Psoas muscle (tissue), 8 donors: ENCODE data around the gene HES3. TPM values are rescaled to one million over a fixed set of nuclear protein-coding genes. Genes with fewer than 3 reads are reported as not detected.
A peak's percentile ranks its signal among the peaks of the same experiment; 100 is the strongest.

Source experiments
- ATAC-seq, 4 donors: fragments of 200-7000 bp; cut with Tn5 transposase; one replicate each; pipeline ENCODE4 v1.9.1; 2020; ENCODE audit warnings: moderate library complexity in 3 of 4, mild to moderate bottlenecking in 2 of 4
- DNase-seq, 2 donors: peaks; one replicate each; pipeline ENCODE4 v3.0.0-alpha.2; 2020
- H3K27ac ChIP-seq: fragments of 200-600 bp; one replicate; pipeline ENCODE4 v1.8.0; 2022
- H3K27me3 ChIP-seq, 3 donors: fragments of 200-600 bp in 1 of 3; one replicate each; pipeline versions ENCODE4 v1.6.1 to v1.8.0; 2013 to 2022; ENCODE audit warnings: low read length in 2 of 3, mild to moderate bottlenecking in 2 of 3, moderate library complexity in 1 of 3; ENCODE audit not compliant: insufficient read depth in 3 of 3
- H3K36me3 ChIP-seq, 2 donors: fragments of 200-600 bp in 1 of 2; one replicate each; pipeline versions ENCODE4 v1.6.1 to v1.8.0; 2013 to 2022; ENCODE audit warnings: low read depth in 1 of 2, mild to moderate bottlenecking in 1 of 2, moderate library complexity in 1 of 2; ENCODE audit not compliant: insufficient read depth in 1 of 2
- H3K4me1 ChIP-seq: fragments of 200-600 bp; one replicate; pipeline ENCODE4 v1.8.0; 2022
- H3K4me3 ChIP-seq: fragments of 200-600 bp; one replicate; pipeline ENCODE4 v1.8.0; 2022; ENCODE audit warnings: mild to moderate bottlenecking
- H3K9me3 ChIP-seq: fragments of 200-600 bp; one replicate; pipeline ENCODE4 v1.8.0; 2022
- CTCF ChIP-seq: fragments of 200-600 bp; IDR thresholded peaks from one replicate; pipeline ENCODE4 v1.8.0; 2022; ENCODE audit warnings: antibody characterized with exemption
- WGBS, 3 donors: extraction: QIAGEN DNeasy Blood & Tissue Kit; methylation state at CpG; one replicate each; pipeline versions ENCODE4 v1.1.6 to v1.1.7; 2013; 5-methylcytosine and 5-hydroxymethylcytosine counted together
- intact Hi-C, 2 donors: fragments of 100-400 bp; cut with DNase I; formaldehyde crosslinking; loops; one replicate each; pipeline versions ENCODE4 v1.11.0 to v1.14.2; 2022
- polyA plus RNA-seq, 3 donors: library from polyadenylated mRNA; stranded (reverse); fragments of 200-250 nt; gene quantifications; one replicate each; pipeline ENCODE4 v1.2.3, GENCODE V29; 2013
- total RNA-seq, 4 donors: library from RNA; stranded (reverse); fragmentation: NEBNext Ultra II Directional in 2 of 4; extraction: Animal tissue kit (Norgen Biotek cat#: 25700) in 2 of 4; gene quantifications; one replicate each; pipeline versions ENCODE4 v1.2.1 to v1.2.4, GENCODE V29; 2021 to 2023
- donor health status: healthy with polysubstance abuse.
- donor health status: DM: no; HTN: no; CAD: no; lungs with moderate emphysema.
- donor health status: Bipolar disorder and iron deficiency.
- donor health status: healthy.
- donor health status: DM: yes; HTN: yes; CAD: no.
- donor health status: DM: no; HTN: no; CAD: no.
- donor health status: DM: no; HTN: no; CAD: no.
- donor health status: DM: yes; HTN: yes; CAD: no.

The HES3 gene
- total and polyA plus RNA-seq, 7 donors = not detected

GRCh38 chr1:6220236-6220635 is 23.7 kb upstream of the HES3 start:
- Histone ChIP-seq H3K4me3 (no peak overlapping the region), H3K4me1 (peaks cover 14% of the 10 kb centered on the region), H3K36me3 (peaks cover 0 to 57% of the 10 kb centered on the region in 2 donors), H3K27me3 (no peaks in the 10 kb centered on the region), H3K27ac (peak overlapping the region; percentile 27), H3K9me3 (no peaks in the 10 kb centered on the region)
- ATAC-seq (peak; percentile 77 to 86 (median 82)), DNase-seq (no peak)
- TF ChIP-seq CTCF = no peak
- WGBS, 3 donors = 41 to 67% (median 51%) methylated on average over 8 of the region's 8 CpGs
- intact Hi-C loops = no loop called here

DNA sequence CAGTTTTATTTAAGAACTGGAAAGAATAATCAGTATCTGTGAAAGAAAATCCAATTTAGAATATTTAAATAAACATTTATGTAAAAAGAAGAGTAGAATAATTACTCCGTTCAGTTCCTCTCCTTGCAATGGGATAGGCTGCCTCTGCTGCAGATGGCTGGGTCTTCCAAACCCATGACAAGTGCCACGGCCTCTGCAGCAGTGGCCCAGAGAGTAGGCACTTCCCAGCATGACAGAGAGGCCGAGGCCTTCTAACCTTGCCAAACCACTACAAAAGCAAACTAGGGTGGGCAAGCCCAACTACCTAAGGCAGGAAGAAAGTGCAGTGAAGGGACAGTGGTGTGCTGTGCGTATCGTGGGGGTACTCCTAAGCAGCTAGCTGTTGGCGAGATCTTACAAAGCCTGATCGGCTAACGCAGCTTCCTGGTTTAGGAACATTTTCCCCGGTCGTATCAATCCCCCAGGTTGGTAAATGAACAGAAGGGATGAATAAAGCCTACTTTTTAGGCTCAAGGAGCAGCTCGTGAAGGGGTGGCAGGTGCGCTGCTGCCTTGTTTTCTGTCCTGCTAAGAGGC is 22.7 kb upstream of the HES3 start:
- DNase-seq = no peak
- 90 to 94% (median 90%) methylated on average over 12 of the region's 12 CpGs for WGBS, 3 donors
- peaks cover 0 to 57% of the 10 kb centered on the region in 2 donors for H3K36me3 ChIP-seq

DNA sequence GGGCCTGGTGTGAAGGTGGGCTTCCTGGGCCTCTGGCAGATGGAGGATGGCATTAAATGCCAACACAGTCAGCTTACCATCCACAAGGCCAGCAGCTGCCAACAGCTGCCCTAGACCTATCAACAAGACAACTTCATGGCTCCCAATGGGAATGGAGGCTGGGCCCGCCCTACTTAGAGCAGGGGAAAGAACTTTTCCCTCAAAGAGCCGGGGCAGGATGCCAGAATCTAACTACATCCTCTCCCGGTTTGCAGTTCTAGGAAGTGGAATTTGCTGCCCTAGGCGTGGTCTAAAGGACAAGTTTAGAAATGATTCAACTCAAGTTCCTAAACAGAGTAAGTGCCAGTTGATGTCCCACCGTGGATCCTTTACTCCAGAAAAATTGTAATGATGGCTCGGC is 21.3 kb upstream of the HES3 start:
- Histone ChIP-seq H3K36me3 (peaks cover 2 to 66% of the 10 kb centered on the region in 2 donors), H3K9me3 (no peaks in the 10 kb centered on the region), H3K4me3 (no peak overlapping the region), H3K27me3 (no peaks in the 10 kb centered on the region), H3K27ac (peak overlapping the region; percentile 27), H3K4me1 (peaks cover 14% of the 10 kb centered on the region)
- ATAC-seq (peak in 2 of 4 donors; percentile 36 to 47), DNase-seq (peak; percentile 64 to 67)
- no peak for TF ChIP-seq CTCF
- 31 to 51% (median 36%) methylated on average over 6 of the region's 6 CpGs for WGBS, 3 donors
- intact Hi-C loops = no loop called here

More for the DNA sequence above, 22.7 kb upstream of the HES3 start:
- Histone ChIP-seq H3K4me3 (no peak overlapping the region), H3K27ac (no peak overlapping the region), H3K4me1 (peaks cover 14% of the 10 kb centered on the region), H3K9me3 (no peaks in the 10 kb centered on the region), H3K27me3 (no peaks in the 10 kb centered on the region)
- no peak for ATAC-seq
- no peak for TF ChIP-seq CTCF
- intact Hi-C loops = no loop called here

DNA sequence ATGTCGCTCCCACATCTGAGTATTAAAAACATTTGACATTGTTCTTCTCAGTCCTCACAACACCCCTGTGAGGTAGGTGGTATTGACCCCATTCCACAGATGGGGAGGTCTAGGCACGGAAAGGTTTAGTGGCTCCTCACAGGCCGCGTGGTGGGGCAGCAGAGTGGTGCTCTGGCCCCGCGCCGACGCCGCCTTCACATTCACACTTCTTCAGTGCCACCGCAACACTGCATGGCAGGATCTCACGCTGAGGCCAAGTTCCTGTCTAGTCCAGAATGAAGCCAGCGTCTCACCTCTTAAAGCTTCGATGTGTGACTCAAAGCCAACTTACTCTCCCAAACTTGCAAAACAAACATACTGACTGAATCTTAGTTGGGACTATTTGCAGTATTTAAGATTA is 20.4 kb upstream of the HES3 start:
- TF ChIP-seq CTCF = no peak
- H3K9me3 ChIP-seq = no peaks in the 10 kb centered on the region
- intact Hi-C loops = no loop called here
- WGBS, 3 donors = 96 to 98% (median 97%) methylated on average over 13 of the region's 13 CpGs
- H3K27me3 ChIP-seq = no peaks in the 10 kb centered on the region
- peaks cover 14% of the 10 kb centered on the region for H3K4me1 ChIP-seq
- H3K4me3 ChIP-seq = no peak overlapping the region
- H3K36me3 ChIP-seq = peaks cover 2 to 70% of the 10 kb centered on the region in 2 donors
- no peak for ATAC-seq
- no peak for DNase-seq
- no peak overlapping the region for H3K27ac ChIP-seq

- WGBS, 3 donors = 74 to 84% (median 80%) methylated on average over 15 of the region's 15 CpGs
- Histone ChIP-seq H3K4me1 (peaks cover 14% of the 10 kb centered on the region), H3K27me3 (no peaks in the 10 kb centered on the region), H3K4me3 (no peak overlapping the region), H3K9me3 (no peaks in the 10 kb centered on the region), H3K36me3 (peaks cover 2 to 78% of the 10 kb centered on the region in 2 donors), H3K27ac (no peak overlapping the region)
- DNase-seq (peak in 1 of 2 donors; percentile 38), ATAC-seq (no peak)
- no peak for TF ChIP-seq CTCF
- intact Hi-C loops = no loop called here
Observed at GRCh38 chr1:6224718-6225117, 19.3 kb upstream of the HES3 start.
